ENCODE data around the gene OLFM3.

- TF ChIP-seq CTCF (IDR thresholded peaks at IDR 0.05) (no peak), POLR2A (IDR thresholded peaks at IDR 0.05) (no peak)
Measured at GRCh38 chr1:101859941-101860340, 136.8 kb downstream of the OLFM3 start.
